HepG2 (cell line): Measurements from ENCODE around the gene AHCYL2. TPM values are rescaled to one million over a fixed set of nuclear protein-coding genes. Genes with fewer than 3 reads are reported as not detected.

Experiments used
- ARNT2 ChIP-seq: sonication (generic); formaldehyde crosslinking; IDR thresholded peaks from 2 replicates; pipeline ENCODE4 v1.8.0; 2022; ENCODE audit warnings: mild to moderate bottlenecking, low read depth, missing genetic modification reagents, moderate library complexity
- ATAD3A ChIP-seq: sonication (generic); formaldehyde crosslinking; IDR thresholded peaks from 2 replicates; pipeline ENCODE4 v1.4.0; 2020; ENCODE audit warnings: missing genetic modification reagents
- ELF3 ChIP-seq: IDR thresholded peaks from 2 replicates; pipeline ENCODE4 v1.6.1; 2016; ENCODE audit warnings: missing genetic modification reagents, missing compliant biosample characterization
- FOXM1 ChIP-seq: sonication (generic); formaldehyde crosslinking; IDR thresholded peaks from 2 replicates; pipeline ENCODE4 v1.5.0; 2020; ENCODE audit warnings: missing genetic modification reagents
- GATAD2A ChIP-seq: IDR thresholded peaks from 2 replicates; pipeline ENCODE4 v1.6.1; 2016
- HNF4G ChIP-seq, 2 experiments: sonication (generic) in 1 of 2; formaldehyde crosslinking in 1 of 2; IDR thresholded peaks; 2 replicates each; pipeline versions ENCODE4 v1.4.0 to v1.6.1; 2011 to 2020; ENCODE audit warnings: borderline replicate concordance in 2 of 2, low read depth in 2 of 2, mild to moderate bottlenecking in 2 of 2, low read length in 1 of 2, missing genetic modification reagents in 1 of 2, moderate library complexity in 1 of 2
- HOXA3 ChIP-seq: sonication (generic); formaldehyde crosslinking; IDR thresholded peaks from 2 replicates; pipeline ENCODE4 v1.5.0; 2020; ENCODE audit warnings: missing genetic modification reagents
- MEIS1 ChIP-seq: sonication (generic); formaldehyde crosslinking; IDR thresholded peaks from 2 replicates; pipeline ENCODE4 v1.9.0; 2021; ENCODE audit warnings: mild to moderate bottlenecking, missing genetic modification reagents, moderate library complexity, borderline replicate concordance
- NAIF1 ChIP-seq: sonication (generic); formaldehyde crosslinking; IDR thresholded peaks from 2 replicates; pipeline ENCODE4 v1.5.0; 2020; ENCODE audit warnings: mild to moderate bottlenecking, missing genetic modification reagents, borderline replicate concordance
- NR2F2 ChIP-seq: IDR thresholded peaks from 2 replicates; pipeline ENCODE4 v1.6.1; 2012; ENCODE audit warnings: low read depth, inconsistent platforms, borderline replicate concordance
- PHF21A ChIP-seq: sonication (generic); formaldehyde crosslinking; IDR thresholded peaks from 2 replicates; pipeline ENCODE4 v1.5.0; 2020; ENCODE audit warnings: mild to moderate bottlenecking, missing genetic modification reagents
- TSC22D2 ChIP-seq: sonication (generic); formaldehyde crosslinking; IDR thresholded peaks from 2 replicates; pipeline ENCODE4 v1.5.1; 2020; ENCODE audit warnings: missing genetic modification reagents, mild to moderate bottlenecking, borderline replicate concordance
- ZBTB38 ChIP-seq: sonication (generic); formaldehyde crosslinking; IDR thresholded peaks from 2 replicates; pipeline ENCODE4 v1.5.1; 2020; ENCODE audit warnings: mild to moderate bottlenecking, missing genetic modification reagents
- ZFY ChIP-seq: sonication (generic); formaldehyde crosslinking; IDR thresholded peaks from 2 replicates; pipeline ENCODE4 v1.4.0; 2020; ENCODE audit warnings: missing genetic modification reagents
- ZMYM4 ChIP-seq: sonication (generic); formaldehyde crosslinking; IDR thresholded peaks from 2 replicates; pipeline ENCODE4 v1.8.1; 2023; ENCODE audit warnings: mild to moderate bottlenecking, missing genetic modification reagents
- ZNF335 ChIP-seq: sonication (generic); formaldehyde crosslinking; IDR thresholded peaks from 2 replicates; pipeline ENCODE4 v1.4.0; 2020; ENCODE audit warnings: missing genetic modification reagents
- ZNF530 ChIP-seq: sonication (generic); formaldehyde crosslinking; IDR thresholded peaks from 2 replicates; pipeline ENCODE4 v1.5.0; 2020; ENCODE audit warnings: low read depth, mild to moderate bottlenecking, missing genetic modification reagents
- ZNF598 ChIP-seq: sonication (generic); formaldehyde crosslinking; IDR thresholded peaks from 2 replicates; pipeline ENCODE4 v1.5.1; 2020; ENCODE audit warnings: mild to moderate bottlenecking, missing genetic modification reagents, borderline replicate concordance
- ZNF746 ChIP-seq: sonication (generic); formaldehyde crosslinking; IDR thresholded peaks from 2 replicates; pipeline ENCODE4 v1.8.0; 2022; ENCODE audit warnings: mild to moderate bottlenecking, missing genetic modification reagents
- ZNF777 ChIP-seq: sonication (generic); formaldehyde crosslinking; IDR thresholded peaks from 2 replicates; pipeline ENCODE4 v1.4.0; 2020; ENCODE audit warnings: missing genetic modification reagents
- polyA plus RNA-seq, 8 experiments: library from polyadenylated mRNA; depleted of rRNA in 3 of 8; stranded (reverse) in 7 of 8; unstranded in 1 of 8; fragments of >200 nt; fragmentation: Illumina TruSeq in 4 of 8; extraction: Trizol in 4 of 8; gene quantifications; 2 replicates each; pipeline versions ENCODE4 v1.2.1 to v1.2.3, GENCODE V29; 2011 to 2016; ENCODE audit warnings: low read depth in 4 of 8, missing spikeins in 1 of 8, mixed read lengths in 1 of 8; ENCODE audit not compliant: insufficient read depth in 1 of 8
- total RNA-seq, 5 experiments: library from RNA; depleted of rRNA; stranded (reverse); fragments of >200 nt; fragmentation: Illumina TruSeq; extraction: Trizol; gene quantifications; 2 replicates each; pipeline ENCODE4 v1.2.3, GENCODE V29; 2016; ENCODE audit warnings: low read depth in 1 of 5
- TF ChIP-seq, protein P1 (sequence below): sonication (generic); formaldehyde crosslinking; IDR thresholded peaks from 2 replicates; pipeline ENCODE4 v1.4.0; 2020; ENCODE audit warnings: missing genetic modification reagents, borderline replicate concordance
- TF ChIP-seq, protein P2 (sequence below), 2 experiments: sonication (generic) in 1 of 2; formaldehyde crosslinking in 1 of 2; IDR thresholded peaks; 2 replicates each; pipeline versions ENCODE4 v1.5.1 to v1.6.1; 2011 to 2020; ENCODE audit warnings: borderline replicate concordance in 1 of 2, low read depth in 1 of 2, low read length in 1 of 2, mild to moderate bottlenecking in 1 of 2, missing genetic modification reagents in 1 of 2, moderate library complexity in 1 of 2
- TF ChIP-seq, protein P3 (sequence below): IDR thresholded peaks from 2 replicates; pipeline ENCODE4 v1.6.1; 2012; ENCODE audit warnings: inconsistent platforms
- TF ChIP-seq, protein P4 (sequence below): sonication (generic); formaldehyde crosslinking; IDR thresholded peaks from 2 replicates; pipeline ENCODE4 v1.4.0; 2020; ENCODE audit warnings: missing genetic modification reagents

AHCYL2 gene
- total and polyA plus RNA-seq, 2 of the 13 experiments (the other 11 are each of a cell fraction or from before 2014, with no cell fraction given) = 9.5 to 14.7 TPM

DNA sequence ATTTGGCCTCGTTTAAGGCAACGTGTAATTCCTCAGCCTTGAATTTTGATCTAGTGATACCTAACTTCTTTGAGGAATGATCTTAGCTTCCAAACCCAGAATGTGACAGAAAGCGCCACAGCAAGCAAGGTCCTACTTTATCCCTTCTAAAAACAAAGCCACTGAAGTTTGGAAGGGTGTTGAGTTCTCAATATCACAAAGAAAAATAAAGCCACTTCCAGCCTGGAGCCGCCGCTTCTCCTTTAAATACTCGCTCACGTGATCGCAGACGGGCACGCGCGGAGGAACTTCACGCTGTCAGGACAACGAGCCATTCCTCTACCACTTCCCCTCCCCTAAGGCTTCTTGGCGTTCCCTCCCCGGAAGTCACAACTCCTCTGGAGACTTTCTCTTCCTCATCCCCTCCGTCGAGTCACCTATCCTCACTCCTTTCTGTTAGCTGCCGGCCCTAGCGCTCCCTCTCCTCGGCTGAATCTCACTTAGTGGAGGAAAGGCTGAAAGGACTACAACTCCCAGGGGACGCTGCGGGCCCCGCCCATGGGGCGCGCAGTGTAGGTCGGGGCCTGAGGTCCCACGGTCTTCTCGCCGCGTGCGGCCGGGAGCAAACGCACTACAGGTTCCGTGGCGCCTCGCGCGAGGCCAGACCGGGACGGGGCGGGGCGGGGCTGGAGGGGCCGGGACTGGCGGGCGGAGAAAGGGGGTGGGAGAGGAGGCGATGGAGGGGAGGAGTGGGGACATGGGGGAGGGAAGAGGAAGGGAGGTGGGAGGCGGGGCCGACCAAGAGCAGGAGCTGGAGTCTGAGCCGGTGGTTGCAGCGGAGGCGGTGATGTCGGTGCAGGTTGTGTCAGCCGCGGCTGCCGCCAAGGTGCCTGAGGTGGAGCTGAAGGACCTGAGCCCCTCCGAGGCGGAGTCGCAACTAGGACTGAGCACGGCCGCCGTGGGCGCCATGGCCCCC, at the start of gene AHCYL2 (continued):
- TF ChIP-seq, protein P1, sequence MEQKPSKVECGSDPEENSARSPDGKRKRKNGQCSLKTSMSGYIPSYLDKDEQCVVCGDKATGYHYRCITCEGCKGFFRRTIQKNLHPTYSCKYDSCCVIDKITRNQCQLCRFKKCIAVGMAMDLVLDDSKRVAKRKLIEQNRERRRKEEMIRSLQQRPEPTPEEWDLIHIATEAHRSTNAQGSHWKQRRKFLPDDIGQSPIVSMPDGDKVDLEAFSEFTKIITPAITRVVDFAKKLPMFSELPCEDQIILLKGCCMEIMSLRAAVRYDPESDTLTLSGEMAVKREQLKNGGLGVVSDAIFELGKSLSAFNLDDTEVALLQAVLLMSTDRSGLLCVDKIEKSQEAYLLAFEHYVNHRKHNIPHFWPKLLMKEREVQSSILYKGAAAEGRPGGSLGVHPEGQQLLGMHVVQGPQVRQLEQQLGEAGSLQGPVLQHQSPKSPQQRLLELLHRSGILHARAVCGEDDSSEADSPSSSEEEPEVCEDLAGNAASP (CRISPR knock-in tag) = 0 out of 2 replicates have a peak, but pooled peaks have one; percentile 43
- TF ChIP-seq, protein P2, sequence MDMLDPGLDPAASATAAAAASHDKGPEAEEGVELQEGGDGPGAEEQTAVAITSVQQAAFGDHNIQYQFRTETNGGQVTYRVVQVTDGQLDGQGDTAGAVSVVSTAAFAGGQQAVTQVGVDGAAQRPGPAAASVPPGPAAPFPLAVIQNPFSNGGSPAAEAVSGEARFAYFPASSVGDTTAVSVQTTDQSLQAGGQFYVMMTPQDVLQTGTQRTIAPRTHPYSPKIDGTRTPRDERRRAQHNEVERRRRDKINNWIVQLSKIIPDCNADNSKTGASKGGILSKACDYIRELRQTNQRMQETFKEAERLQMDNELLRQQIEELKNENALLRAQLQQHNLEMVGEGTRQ (IDR thresholded peaks at IDR 0.05; ENCODE audit: low read depth, low read length) = peak; percentile 88
- TF ChIP-seq, protein P2 (CRISPR knock-in tag; IDR thresholded peaks at IDR 0.05; ENCODE audit: borderline replicate concordance) = peak; percentile 95; the same call in 1 of the 2 replicates
- no peak for TF ChIP-seq MEIS1 (CRISPR knock-in tag)
- TF ChIP-seq NR2F2 = peak; percentile 16; the same call in 1 of the 2 replicates
- TF ChIP-seq ZNF746 (CRISPR knock-in tag) = peak; percentile 96
- no peak for TF ChIP-seq ZNF530 (CRISPR knock-in tag)
- TF ChIP-seq ATAD3A (CRISPR knock-in tag) = no peak
- no peak for TF ChIP-seq ZNF777
- TF ChIP-seq, protein P3, sequence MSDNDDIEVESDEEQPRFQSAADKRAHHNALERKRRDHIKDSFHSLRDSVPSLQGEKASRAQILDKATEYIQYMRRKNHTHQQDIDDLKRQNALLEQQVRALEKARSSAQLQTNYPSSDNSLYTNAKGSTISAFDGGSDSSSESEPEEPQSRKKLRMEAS = peak; percentile 77
- 0 out of 2 replicates have a peak, but pooled peaks have one; percentile 26 for TF ChIP-seq ZNF335 (CRISPR knock-in tag)
- peak; percentile 77 for TF ChIP-seq ZMYM4 (CRISPR knock-in tag)
- TF ChIP-seq TSC22D2 = peak; percentile 65; the same call in 1 of the 2 replicates
- peak; percentile 34; the same call in 1 of the 2 replicates for TF ChIP-seq ELF3 (CRISPR knock-in tag)
- TF ChIP-seq, protein P4, sequence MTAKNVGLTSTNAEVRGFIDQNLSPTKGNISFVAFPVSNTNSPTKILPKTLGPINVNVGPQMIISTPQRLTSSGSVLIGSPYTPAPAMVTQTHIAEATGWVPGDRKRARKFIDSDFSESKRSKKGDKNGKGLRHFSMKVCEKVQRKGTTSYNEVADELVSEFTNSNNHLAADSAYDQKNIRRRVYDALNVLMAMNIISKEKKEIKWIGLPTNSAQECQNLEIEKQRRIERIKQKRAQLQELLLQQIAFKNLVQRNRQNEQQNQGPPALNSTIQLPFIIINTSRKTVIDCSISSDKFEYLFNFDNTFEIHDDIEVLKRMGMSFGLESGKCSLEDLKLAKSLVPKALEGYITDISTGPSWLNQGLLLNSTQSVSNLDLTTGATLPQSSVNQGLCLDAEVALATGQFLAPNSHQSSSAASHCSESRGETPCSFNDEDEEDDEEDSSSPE (CRISPR knock-in tag) = peak; percentile 66
- TF ChIP-seq ZNF598 (CRISPR knock-in tag) = no peak
- peak; percentile 63; the same call in 1 of the 2 replicates for TF ChIP-seq ZFY (CRISPR knock-in tag)
- 0 out of 2 replicates have a peak, but pooled peaks have one; percentile 37 for TF ChIP-seq HOXA3 (CRISPR knock-in tag)
- TF ChIP-seq NAIF1 (CRISPR knock-in tag) = 0 out of 2 replicates have a peak, but pooled peaks have one; percentile 16
- TF ChIP-seq FOXM1 (CRISPR knock-in tag) = no peak
- peak; percentile 24; the same call in 1 of the 2 replicates for TF ChIP-seq ZBTB38 (CRISPR knock-in tag)
- TF ChIP-seq ARNT2 (CRISPR knock-in tag) = peak; percentile 30; the same call in 1 of the 2 replicates
- TF ChIP-seq HNF4G (IDR thresholded peaks at IDR 0.05; ENCODE audit: borderline replicate concordance, low read depth, low read length) = no peak
- no peak for TF ChIP-seq HNF4G (CRISPR knock-in tag; IDR thresholded peaks at IDR 0.05; ENCODE audit: borderline replicate concordance, low read depth)
- no peak for TF ChIP-seq PHF21A
- TF ChIP-seq GATAD2A (CRISPR knock-in tag) = no peak
